CD1c-positive myeloid dendritic cell (primary cell): ENCODE measurements around the gene RGS19.

ENCODE experiments used
- DNase-seq: peaks from one replicate; pipeline ENCODE4 v3.0.0-alpha.2; 2016; ENCODE audit errors: extremely low spot score

RGS19 gene

GRCh38 chr20:64077541-64077875 lies 1.8 kb downstream of the RGS19 start:
- DNase-seq, result no peak

GRCh38 chr20:64077094-64077493 lies 2.2 kb downstream of the RGS19 start:
- DNase-seq, result peak; percentile 63

DNA sequence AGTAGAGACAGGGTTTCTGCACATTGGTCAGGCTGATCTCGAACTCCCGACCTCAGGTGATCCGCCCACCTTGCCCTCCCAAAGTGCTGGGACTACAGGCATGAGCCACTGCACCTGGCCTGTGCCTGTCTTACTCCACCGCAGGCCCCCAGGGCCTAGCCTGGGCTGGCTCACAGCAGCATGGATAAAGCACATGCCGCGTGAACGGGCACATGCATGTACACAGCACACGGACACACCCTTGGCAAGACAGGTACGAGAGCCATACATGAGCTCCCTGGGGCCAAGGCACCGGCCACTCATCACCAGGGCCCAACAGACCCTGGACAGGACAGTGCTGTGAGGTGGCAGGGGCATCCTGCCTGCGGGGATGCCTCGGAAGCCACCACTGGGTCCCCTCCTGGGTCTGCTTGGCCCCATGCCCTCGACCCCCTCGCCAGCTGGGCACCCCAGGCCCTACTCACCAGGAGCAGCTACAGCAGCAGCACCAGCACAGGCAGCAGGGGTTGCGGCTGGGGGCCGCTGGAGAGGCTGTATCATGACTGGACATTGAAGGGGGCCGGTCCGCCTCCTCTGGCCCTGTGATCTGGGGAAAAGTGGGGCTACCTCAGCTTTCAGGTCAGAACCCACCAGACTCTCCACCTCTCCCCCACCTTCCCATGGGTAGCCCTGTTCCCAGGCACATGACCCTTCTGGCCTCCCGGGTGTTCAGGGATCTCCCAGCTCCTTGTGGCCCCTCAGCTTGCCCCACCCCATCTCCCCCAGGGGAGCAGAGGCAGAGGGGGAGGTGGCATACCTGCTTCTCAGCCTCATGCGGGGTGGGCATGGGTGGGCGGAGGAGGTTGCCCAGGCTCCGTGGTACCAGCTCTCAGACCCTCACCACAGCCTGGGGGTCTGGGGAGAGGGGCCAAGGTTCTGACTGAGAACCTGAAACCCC lies 3.0 kb downstream of the RGS19 start:
- DNase-seq, result no peak

DNA sequence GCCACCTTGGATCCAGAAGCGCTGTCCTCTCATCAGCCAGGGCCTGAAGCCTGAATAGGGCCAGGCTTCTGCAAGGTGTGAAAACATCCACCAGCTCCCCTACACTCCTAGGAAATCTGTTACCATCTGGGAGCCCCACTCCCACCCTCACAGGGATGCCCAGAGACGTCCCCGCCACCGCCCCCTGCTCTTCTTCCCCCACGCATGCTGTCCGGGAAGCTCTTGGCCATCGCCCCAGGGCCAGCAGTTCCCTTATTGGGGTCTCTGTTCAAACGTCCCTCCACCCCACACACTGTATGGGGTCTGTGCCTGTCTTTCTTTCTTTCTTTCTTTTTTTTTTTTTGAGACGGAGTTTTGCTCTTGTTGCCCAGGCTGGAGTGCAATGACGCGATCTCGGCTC lies 3.8 kb downstream of the RGS19 start:
- DNase-seq, result no peak

- no peak for DNase-seq
Measured at GRCh38 chr20:64074963-64075362, 4.4 kb downstream of the RGS19 start.

- no peak for DNase-seq
Measured at GRCh38 chr20:64074184-64074789, 5.0 kb downstream of the RGS19 start.

DNA sequence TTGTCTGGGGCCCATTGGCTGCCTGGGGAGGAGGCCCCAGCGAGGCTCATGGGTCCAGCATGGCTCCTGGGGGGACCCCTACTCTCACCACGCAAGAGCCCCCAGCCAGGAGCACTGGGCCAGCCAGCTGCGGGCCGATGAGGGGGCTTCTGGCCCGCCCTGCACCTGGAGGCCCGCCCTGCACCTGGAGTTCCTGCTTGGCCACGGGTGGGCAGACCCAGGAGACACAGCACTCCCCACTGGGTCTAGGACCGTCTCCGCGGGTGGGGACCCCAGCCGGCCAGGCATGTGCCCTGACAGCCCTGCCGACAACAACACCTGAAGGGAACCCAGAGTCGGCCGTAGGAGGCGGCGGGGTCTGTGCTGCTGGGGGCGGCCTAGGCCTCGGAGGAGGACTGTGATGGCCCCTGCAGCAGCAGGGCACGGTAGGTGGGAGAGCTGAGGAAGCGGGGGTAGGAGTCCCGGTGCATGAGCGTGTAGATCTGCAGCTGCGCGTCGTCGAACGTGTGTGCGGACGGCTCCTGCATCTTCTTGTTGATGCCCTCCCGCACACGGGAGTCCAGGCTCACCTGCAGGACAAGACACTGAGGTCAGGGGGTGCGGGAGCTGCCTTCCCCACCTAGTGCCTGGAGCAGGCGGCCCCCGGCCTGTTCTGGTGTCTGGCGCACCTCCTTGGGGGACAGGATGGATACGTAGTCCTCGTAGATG lies 5.7 kb downstream of the RGS19 start:
- DNase-seq, result no peak

DNA sequence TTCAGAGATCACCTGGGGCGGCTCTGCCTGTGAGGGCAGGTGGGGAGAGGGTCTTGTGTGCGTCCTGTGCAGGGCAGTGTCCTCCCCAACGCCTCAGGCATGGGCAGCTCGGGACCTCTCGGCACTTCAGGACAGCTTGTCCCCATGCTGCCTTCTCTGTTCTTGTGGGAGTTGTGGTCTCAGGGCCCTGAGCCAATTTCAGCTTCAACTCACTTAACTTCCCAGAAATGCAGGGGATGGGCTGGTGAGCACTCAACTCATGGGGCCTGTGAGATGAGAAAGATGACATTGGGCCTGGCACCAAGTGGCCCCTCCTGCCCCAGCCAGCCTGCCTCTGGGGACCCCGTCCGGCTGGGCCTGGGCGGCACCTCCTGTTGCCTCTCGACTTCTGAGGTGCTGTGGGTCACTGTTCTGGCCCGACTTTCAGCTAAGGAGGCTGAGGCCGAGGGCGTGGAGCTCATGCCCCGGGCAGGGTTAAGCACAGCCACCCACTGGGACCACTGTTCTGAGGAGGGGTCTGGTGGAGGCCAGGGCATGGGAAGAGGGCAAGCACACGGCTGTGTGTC lies 6.7 kb downstream of the RGS19 start:
- DNase-seq, result no peak

GRCh38 chr20:64071341-64072332 lies 7.7 kb downstream of the RGS19 start:
- no peak for DNase-seq

DNA sequence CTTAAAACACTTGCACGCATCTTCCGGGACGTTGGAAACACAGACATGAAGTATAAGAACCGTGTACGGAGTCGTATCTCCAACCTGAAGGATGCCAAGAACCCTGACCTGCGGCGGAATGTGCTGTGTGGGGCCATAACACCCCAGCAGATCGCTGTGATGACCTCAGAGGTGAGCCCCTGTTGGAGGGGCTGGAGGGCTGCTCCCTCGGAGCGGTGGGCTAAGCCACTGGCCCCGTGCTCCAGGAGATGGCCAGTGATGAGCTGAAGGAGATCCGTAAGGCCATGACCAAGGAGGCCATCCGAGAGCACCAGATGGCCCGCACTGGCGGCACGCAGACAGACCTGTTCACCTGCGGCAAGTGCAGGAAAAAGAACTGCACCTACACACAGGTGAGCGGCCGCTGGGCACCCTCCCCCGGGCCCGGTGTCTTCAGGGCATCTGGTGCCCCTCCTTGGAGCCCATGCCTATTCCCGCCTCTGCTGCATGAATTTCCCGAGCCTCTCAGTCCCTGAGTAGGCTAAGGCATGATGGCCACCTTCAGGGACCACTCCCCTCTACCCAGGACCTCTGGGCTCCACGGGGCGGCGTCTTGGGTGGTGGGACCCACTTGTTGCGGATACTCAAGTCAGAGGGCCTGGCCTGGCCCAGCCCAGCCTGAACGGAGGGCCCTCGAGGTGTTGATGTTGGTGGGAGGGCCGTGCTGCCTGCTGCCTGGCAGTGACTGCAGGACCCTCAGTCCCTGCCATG lies 8.9 kb downstream of the RGS19 start:
- DNase-seq, result no peak

GRCh38 chr20:64069614-64070243 lies 9.6 kb downstream of the RGS19 start:
- DNase-seq, result peak; percentile 10

GRCh38 chr20:64069209-64069613 lies 10.1 kb downstream of the RGS19 start:
- no peak for DNase-seq

DNA sequence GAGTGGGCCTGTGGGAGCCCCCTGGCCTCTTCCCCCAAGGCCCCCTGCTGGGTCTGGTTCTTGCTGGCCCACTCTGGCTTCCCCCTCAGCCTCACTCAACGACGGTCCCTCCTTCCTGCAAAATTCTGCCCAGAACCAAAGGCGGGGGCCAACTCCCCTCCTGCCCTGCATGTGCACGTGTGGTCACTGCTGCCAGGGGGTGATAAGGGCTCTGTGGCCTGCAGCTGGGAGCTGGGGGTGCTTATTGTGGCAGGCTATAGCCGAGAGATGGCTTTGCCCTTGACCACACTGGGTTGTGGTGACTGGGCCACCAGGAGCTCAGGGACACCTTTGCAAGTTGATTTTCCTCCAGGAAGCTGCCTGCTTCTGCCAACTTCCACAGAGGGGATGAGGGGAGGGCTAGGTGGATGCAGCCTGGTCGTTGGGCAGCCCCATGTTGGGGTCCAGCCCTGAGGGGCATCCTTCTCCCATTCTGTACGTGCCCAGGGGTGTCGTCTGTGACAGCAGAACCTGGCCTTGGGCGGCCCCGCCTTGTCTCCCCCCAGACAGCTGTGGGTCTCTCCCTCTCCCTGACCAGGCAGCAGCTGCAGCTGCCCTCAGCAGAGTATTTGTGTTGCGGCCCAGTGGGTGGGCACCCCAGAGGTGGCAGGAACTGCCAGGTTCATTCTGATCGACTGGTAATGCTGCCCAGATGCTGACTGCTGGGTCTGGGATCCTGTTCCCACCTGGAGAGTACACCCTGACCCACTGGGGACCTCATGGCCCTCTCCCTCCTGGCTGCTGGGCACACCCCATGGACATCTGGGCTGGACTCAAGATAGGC lies 10.7 kb downstream of the RGS19 start:
- DNase-seq, result no peak

- DNase-seq, result no peak
Measured at GRCh38 chr20:64067733-64068307, 11.5 kb downstream of the RGS19 start.

DNA sequence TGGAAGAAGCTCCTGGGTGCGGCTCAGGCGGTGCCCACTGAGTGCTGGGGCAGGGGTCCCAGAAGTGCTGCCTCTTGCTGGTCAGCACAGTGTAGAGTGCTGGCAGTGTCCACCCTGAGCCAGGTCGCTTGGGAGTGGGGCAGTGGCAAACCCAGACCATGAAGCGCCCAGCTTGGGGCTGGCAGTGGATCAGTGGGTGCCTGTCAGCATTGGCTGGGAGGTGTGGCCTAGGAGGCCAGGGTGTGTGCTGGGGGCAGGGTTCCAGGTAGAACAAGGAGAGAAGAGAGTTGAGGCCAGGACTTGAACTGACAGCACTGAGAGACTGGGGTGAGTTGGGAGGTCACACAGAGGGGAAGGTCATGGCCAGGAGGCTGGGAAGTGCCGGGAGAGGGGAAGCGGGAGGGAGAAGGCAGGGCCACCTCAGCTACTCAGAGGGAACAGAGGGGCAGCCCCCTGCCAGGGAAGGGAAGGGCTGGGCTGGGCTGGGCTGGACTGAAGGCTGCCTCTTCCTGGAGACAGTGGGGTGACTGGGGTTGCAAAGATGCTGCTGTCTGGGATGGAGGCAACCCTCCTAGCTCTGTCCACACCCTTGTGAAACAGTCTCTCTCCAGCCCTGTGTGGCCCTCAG lies 12.2 kb downstream of the RGS19 start:
- DNase-seq, result peak; percentile 6

- peak; percentile 43 for DNase-seq
Measured at GRCh38 chr20:64065974-64066343, 13.4 kb downstream of the RGS19 start.

DNA sequence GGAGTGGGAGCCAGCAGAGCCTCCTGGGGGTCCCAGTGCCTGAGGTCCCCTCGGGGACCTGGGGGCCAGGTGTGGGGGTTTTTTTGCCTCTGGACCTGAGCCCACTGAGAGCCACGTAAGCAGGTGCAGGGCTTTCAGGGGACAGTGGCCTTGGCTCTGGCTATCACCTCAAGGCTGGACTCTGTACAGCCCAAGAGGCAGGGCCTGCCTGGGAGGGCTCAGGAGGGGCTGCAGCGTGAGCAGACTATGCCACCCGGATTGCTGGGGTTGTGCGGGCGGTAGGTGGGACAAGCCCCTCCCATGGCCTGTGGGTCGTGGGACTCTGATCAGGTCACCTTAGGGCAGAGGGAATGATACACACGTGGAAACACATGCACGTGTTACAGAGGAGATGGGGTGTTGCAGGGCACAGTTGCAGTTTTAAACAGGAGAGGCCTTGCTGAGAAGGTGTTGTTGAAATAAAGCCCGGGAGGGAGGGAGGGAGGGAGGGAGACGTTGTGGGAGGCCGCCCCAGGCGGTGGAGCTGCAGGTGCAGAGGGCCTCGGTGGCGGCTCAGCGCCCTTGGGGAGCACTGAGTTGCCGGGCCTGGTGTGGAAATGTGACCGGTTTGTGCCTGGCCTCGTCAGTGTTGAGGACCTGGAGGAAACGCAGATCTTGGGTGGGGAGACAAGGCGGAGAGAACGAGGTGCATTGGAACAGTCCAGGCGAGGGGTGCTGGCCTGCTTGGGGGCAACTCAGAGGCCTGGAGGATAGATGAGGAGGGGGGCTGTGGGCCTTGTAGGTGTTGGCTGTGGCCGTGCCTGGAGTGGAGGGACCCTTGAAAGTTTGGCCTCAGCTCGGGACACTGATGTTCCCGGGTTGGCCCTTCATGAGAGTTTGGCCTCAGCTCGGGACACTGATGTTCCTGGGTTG lies 14.0 kb downstream of the RGS19 start:
- DNase-seq, result no peak
